ENCODE results near the gene CEMIP. TPM values are rescaled to one million over a fixed set of nuclear protein-coding genes. Genes with fewer than 3 reads are reported as not detected.

CEMIP gene
- total RNA-seq, 1 donor: 0.21 TPM

DNA sequence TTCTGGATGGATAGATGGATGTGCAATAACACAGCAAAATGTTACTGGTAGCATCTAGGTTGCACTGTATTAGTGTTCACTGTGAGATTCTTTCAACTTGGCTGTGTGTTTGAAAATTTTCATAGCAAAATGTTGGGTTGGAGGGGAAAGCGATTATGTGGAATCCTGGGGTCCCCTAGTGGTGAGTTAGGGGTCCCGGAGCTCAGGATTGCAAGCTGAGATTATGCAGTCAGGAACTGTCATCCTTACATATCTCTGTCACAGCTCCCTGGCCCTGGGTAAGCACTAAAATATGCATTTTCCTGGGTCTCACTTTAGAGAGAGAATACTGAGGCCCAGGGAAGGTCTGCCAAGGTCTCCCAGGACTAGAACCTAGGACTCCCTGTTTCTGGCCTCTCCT, 77.2 kb downstream of the CEMIP start:
- H3K4me1 ChIP-seq (ENCODE audit: insufficient read depth, low read length): no peaks in the 10 kb centered on the region
- H3K27me3 ChIP-seq (ENCODE audit: insufficient read depth, low read length): no peaks in the 10 kb centered on the region
- no peaks in the 10 kb centered on the region for H3K9me3 ChIP-seq (ENCODE audit: low read depth, low read length)
- no peak overlapping the region for H3K4me3 ChIP-seq (ENCODE audit: low read length)

DNA sequence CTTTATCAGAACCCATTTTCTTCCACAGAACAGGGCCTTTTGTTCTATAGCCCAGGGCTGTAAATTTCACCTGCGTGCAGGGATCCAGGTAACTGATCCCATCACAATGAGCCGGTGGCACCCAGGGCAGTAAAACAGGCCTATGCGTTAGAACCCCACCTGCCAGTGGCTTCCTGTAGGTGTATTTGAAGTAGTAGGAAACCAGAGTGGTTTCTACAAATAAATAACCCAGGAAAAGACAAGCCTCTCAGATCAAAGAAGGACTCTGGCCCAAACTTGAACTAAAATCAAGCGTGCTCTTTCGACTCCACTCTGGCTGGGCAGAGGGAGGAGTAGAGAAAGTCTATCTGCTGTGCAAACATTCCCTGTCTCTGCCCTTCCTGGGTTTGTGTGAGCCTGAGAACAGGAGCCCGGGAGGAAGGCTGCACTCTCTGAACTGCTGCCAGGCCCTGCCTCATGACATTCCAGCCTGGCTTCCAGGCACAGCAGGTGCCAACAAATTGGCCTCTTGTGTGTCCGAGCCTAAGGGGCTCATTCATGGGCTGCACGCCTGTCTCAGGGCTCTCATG, 77.7 kb downstream of the CEMIP start:
- Histone ChIP-seq H3K27me3 (ENCODE audit: insufficient read depth, low read length) (no peaks in the 10 kb centered on the region), H3K9me3 (ENCODE audit: low read depth, low read length) (no peaks in the 10 kb centered on the region), H3K4me1 (ENCODE audit: insufficient read depth, low read length) (no peaks in the 10 kb centered on the region), H3K4me3 (ENCODE audit: low read length) (no peak overlapping the region)

DNA sequence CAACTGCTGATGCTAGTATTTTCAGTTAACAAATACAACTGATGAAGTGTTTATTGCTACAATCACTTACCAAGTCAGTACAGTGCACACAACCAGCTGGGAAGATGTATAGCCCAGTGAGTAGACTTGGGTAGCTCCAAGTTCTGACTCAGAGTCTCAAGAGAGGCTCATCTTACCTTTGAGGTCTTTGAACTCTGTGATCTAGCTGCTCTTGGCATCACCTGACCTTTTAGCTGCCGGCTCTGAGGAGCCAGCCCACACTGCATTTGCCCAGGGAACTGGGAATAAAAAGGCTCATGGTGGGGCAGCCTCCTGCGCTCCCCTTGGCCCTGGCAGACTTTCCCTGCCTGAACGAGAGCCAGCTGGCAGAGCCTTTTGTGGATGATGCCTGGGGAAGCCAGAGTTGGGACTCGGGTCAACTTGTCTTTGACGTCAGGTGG, 82.6 kb downstream of the CEMIP start:
- no peak overlapping the region for H3K4me3 ChIP-seq (ENCODE audit: low read length)
- H3K4me1 ChIP-seq (ENCODE audit: insufficient read depth, low read length): no peaks in the 10 kb centered on the region
- no peaks in the 10 kb centered on the region for H3K9me3 ChIP-seq (ENCODE audit: low read depth, low read length)
- H3K27me3 ChIP-seq (ENCODE audit: insufficient read depth, low read length): no peaks in the 10 kb centered on the region

DNA sequence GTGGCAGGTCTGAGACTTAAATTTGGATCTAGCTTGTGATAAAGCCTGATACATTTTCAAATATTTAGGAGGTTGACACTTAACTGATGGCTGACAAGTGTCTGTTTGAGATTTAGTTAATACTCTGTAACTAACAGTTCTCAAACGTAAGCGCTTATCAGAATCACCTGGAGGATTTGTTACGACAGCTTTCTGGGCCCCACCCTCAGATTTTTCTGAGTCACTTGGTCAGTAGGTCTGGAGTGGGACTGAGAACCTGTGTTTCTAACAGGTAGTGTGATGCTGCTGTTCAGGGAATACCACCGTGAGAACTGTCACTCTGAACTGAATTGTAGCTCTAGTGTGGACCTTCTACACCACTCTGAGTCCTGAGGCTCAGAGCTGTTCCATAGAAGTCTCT, 85.5 kb downstream of the CEMIP start:
- no peaks in the 10 kb centered on the region for H3K9me3 ChIP-seq (ENCODE audit: low read depth, low read length)
- no peak overlapping the region for H3K4me3 ChIP-seq (ENCODE audit: low read length)
- H3K27me3 ChIP-seq (ENCODE audit: insufficient read depth, low read length): no peaks in the 10 kb centered on the region
- no peaks in the 10 kb centered on the region for H3K4me1 ChIP-seq (ENCODE audit: insufficient read depth, low read length)

DNA sequence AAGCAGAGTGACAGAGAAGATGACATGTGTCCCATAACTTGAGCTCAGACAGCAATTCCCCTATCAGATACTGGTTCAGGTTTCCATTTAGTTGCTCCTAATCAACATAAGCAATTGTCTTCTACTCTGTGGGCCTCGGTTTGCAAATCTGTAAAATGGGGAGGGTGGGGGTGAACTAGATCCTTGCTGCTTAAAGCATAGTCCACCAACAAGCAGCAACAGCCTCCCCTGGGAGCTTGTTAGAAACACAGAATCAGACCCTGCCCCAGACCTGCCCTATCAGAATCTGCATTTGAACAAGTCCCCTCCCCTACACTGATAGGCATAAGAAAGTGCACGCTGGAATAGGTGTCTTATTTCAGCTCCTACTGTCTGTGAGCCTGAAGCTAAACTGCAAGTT, 87.8 kb downstream of the CEMIP start:
- no peaks in the 10 kb centered on the region for H3K27me3 ChIP-seq (ENCODE audit: insufficient read depth, low read length)
- H3K9me3 ChIP-seq (ENCODE audit: low read depth, low read length): no peaks in the 10 kb centered on the region
- H3K4me3 ChIP-seq (ENCODE audit: low read length): no peak overlapping the region
- H3K4me1 ChIP-seq (ENCODE audit: insufficient read depth, low read length): no peaks in the 10 kb centered on the region

DNA sequence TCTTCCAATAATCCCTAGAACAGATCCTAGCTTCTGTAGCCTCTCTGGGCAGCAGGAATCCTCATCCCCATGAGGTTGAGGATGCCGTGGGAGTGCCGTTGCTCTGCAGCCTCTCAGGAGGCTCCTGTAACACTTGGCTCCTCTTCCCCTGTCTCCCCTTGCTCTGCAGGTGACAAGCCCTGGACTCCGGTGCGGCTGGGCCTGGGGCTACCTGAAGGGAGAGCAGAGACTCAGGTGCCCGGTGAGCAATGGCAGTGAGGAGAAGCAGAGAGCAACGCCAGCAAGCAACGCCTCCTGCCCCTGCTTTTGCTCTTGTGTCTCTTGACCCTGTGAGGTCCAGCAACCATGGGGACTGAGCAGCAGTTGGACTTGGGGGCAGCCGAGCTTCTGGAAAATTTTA, 91.2 kb downstream of the CEMIP start:
- Histone ChIP-seq H3K27me3 (ENCODE audit: insufficient read depth, low read length) (no peaks in the 10 kb centered on the region), H3K9me3 (ENCODE audit: low read depth, low read length) (no peaks in the 10 kb centered on the region), H3K4me1 (ENCODE audit: insufficient read depth, low read length) (no peaks in the 10 kb centered on the region), H3K4me3 (ENCODE audit: low read length) (no peak overlapping the region)

DNA sequence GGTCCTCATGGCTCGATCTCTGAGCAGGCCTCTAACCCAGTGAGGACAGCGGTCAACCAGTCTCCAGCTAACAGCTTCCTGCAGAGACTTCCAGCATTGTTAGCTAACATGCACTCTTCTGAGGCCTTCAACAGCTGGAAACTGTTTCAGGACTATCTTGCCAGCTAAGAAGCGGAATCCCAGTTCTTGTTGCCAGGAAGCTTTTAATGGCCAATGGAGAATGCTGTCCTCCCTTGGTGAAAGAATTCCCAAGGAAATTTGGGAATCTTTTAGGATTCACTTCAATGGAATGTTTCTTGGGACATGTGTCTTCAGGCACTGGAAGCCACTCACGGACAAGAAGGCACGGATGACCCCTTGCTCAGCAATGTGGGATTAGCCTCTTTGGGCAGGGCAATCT, 91.7 kb downstream of the CEMIP start:
- Histone ChIP-seq H3K4me1 (ENCODE audit: insufficient read depth, low read length) (no peaks in the 10 kb centered on the region), H3K4me3 (ENCODE audit: low read length) (no peak overlapping the region), H3K27me3 (ENCODE audit: insufficient read depth, low read length) (no peaks in the 10 kb centered on the region), H3K9me3 (ENCODE audit: low read depth, low read length) (no peaks in the 10 kb centered on the region)

DNA sequence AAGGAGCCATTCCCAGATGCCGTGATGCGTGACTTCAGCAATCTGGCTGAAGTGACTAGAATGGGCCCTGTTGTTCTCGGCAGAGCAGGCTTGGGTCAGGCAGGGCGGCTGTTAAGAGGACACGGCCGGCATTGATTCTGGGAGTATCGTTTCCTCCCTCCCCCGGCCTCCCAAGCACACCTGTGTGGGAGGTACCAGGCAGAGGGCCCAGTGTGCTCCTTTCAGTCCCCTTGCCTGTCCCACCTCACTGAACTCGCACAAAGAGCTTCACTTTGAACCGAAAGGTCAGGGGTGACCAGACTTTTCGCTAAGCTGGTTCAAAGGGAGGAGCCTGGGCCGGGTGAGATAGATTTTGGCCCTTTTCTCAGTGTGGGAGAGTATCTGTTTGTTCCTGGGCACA, 92.7 kb downstream of the CEMIP start:
- no peaks in the 10 kb centered on the region for H3K27me3 ChIP-seq (ENCODE audit: insufficient read depth, low read length)
- no peaks in the 10 kb centered on the region for H3K9me3 ChIP-seq (ENCODE audit: low read depth, low read length)
- H3K4me1 ChIP-seq (ENCODE audit: insufficient read depth, low read length): no peaks in the 10 kb centered on the region
- H3K4me3 ChIP-seq (ENCODE audit: low read length): no peak overlapping the region

DNA sequence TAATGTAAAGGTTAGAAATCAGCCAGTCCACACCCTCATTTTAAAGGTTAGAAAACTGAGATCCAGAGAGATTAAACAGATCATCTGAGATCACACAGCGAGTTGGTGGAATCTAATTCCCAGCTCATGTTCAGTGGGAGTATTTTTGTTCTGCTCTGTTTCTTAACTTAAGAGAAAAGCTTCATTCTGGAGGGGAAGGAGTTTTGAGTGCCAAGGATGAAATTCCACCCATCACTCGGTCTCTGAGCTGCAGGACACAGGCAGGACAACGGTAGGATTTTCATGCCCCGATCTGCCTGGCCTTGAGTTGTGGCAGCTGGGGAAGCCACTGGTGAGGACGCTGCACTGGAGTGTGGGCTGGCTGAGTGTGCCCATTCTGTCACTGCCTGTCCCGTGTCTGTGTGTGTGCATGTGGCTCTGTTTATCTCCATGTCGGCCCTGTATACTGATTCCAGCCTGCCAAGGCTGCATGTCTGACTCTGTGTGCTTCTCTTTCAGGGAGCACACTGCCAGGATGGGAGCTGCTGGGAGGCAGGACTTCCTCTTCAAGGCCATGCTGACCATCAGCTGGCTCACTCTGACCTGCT, 94.3 kb downstream of the CEMIP start:
- Histone ChIP-seq H3K4me1 (ENCODE audit: insufficient read depth, low read length) (no peaks in the 10 kb centered on the region), H3K9me3 (ENCODE audit: low read depth, low read length) (no peaks in the 10 kb centered on the region), H3K27me3 (ENCODE audit: insufficient read depth, low read length) (no peaks in the 10 kb centered on the region), H3K4me3 (ENCODE audit: low read length) (no peak overlapping the region)

DNA sequence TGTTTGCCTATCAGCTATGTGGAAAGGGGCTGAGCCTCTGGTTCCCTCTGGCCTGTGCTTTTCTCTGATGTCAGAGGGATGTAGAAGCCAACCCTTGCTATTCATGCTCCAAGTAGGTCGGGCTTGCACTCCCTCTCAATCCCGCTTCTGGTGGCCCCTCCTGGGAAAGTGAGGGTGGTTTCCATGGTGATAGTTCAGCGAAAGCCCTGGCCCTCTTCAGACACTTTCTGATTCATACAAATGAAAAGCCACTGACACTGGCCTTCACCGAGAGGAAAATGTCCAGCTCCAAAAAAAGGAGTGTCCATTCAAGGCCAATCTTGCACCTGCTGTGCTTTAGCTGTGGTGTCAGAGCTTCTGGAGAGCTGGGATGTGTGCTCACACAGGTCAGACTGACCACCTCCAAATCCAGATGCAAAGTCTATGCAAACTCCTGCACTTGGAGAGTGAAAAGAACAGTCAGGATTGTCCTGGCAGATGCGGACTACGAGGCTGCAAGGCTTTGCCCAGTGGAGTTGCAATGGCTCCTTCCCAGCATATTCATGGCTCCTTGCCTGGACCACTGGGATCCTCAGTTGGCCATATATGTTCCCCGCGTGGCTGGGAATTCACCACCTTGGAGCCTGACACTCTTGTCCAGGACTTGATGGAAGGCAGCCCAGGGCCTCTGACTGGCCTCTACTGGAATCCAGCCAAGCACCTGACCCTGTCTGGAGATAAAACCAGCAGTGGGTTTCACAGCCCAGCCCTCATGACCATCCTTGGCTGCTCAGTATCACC, 96.6 kb downstream of the CEMIP start:
- Histone ChIP-seq H3K9me3 (ENCODE audit: low read depth, low read length) (no peaks in the 10 kb centered on the region), H3K27me3 (ENCODE audit: insufficient read depth, low read length) (no peaks in the 10 kb centered on the region), H3K4me1 (ENCODE audit: insufficient read depth, low read length) (no peaks in the 10 kb centered on the region), H3K4me3 (ENCODE audit: low read length) (no peak overlapping the region)

DNA sequence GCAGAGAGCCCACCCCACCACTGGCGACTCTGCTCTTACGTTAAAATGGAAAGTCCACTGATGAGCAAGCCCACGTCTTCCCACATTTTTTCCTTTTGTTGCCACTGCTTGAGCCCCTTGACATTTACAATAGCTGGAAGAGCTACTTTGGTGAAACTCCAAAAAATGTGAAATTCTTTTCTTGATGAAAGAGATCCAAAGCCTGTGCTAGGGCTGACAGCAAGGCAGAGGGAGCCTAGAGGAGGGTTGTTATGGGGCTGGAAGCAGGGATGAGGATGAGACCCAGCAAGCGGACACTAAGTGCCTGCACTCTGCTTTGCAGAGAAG, 97.1 kb downstream of the CEMIP start:
- H3K9me3 ChIP-seq (ENCODE audit: low read depth, low read length): no peaks in the 10 kb centered on the region
- no peaks in the 10 kb centered on the region for H3K27me3 ChIP-seq (ENCODE audit: insufficient read depth, low read length)
- H3K4me1 ChIP-seq (ENCODE audit: insufficient read depth, low read length): no peaks in the 10 kb centered on the region
- no peak overlapping the region for H3K4me3 ChIP-seq (ENCODE audit: low read length)

DNA sequence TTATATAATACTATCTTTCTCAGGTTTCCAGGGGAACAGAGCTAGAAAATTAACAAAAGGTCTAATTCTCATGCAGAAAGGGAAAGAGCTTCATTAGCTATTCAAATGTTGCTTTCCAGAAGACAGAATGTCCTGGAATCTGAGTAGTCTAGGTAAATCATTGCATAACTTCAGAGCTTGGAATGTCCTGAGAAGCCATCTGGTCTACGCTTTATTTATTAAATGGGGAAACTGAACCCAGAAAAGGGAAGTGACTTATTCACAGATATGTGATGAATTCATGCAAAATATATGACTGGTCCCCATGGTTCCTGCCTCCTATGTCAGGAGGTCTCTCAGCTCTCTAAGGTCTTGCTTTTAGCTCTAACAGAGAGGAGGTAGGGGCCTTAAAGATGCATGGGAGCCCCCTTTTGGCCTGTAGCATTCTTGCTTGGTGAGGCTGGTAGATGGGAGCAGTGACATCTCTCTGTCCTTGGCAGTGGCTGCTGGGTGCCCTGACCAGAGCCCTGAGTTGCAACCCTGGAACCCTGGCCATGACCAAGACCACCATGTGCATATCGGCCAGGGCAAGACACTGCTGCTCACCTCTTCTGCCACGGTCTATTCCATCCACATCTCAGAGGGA, 99.2 kb downstream of the CEMIP start:
- H3K9me3 ChIP-seq (ENCODE audit: low read depth, low read length): no peaks in the 10 kb centered on the region

DNA sequence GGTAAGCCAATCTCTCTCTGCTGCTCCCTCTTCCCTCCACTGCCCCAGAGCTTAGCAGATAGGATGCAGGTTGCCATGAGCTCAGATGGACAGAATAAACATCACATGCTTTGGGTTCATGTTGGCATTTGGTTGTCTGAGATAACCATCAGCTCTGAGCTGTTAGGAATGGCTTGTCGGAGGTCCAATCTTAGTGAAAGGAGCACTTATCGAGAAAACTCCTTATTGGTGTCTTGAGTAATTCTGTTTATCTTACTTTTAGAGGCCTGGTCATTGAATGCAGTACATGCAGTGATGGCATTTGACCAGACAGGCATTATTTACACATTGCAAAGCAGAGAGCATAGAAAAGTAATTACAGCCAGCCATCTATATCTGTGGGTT, 99.7 kb downstream of the CEMIP start:
- Histone ChIP-seq H3K4me3 (ENCODE audit: low read length) (no peak overlapping the region), H3K9me3 (ENCODE audit: low read depth, low read length) (no peaks in the 10 kb centered on the region), H3K27me3 (ENCODE audit: insufficient read depth, low read length) (no peaks in the 10 kb centered on the region), H3K4me1 (ENCODE audit: insufficient read depth, low read length) (no peaks in the 10 kb centered on the region)

More for the DNA sequence above, 99.2 kb downstream of the CEMIP start:
- Histone ChIP-seq H3K4me3 (ENCODE audit: low read length) (no peak overlapping the region), H3K27me3 (ENCODE audit: insufficient read depth, low read length) (no peaks in the 10 kb centered on the region), H3K4me1 (ENCODE audit: insufficient read depth, low read length) (no peaks in the 10 kb centered on the region)

DNA sequence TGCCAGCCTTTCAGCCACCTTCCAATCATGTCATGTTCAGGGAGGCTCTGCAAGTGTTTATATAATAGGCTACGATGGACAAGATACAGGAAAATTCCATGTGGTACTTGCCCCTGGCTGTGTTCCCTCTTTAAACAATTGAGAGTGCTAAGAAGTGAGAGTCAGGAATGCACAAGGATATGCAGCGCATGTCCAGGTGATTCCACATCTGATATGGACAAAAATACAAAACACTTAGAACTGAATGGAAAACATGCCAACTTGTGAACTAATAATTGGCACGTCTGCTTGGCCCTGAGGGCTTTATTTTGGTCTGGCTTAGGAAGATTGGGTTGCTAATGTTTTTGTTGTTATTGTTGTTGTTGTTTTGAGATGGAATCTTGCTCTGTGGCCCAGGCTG, 100.9 kb downstream of the CEMIP start:
- no peaks in the 10 kb centered on the region for H3K27me3 ChIP-seq (ENCODE audit: insufficient read depth, low read length)
- no peaks in the 10 kb centered on the region for H3K4me1 ChIP-seq (ENCODE audit: insufficient read depth, low read length)
- no peak overlapping the region for H3K4me3 ChIP-seq (ENCODE audit: low read length)
- no peaks in the 10 kb centered on the region for H3K9me3 ChIP-seq (ENCODE audit: low read depth, low read length)

DNA sequence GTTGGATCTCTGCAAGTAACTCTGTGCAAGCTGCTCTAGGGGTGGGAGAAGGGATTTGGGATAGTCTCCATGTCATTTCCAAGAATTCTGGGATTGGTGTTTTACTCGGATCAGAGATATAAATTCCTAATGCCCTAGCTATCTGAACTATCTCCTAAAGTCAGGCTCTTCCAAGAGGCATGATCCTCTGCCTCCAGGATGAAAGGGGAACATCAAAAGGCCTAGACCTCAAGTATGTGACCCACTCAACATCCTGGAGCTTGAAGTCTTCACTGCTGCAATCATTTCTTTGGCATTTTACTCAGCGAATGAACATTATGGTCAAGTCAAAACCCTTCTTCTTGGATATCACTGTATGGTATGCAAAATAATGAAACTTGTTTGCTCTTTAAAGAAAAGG, 104.5 kb downstream of the CEMIP start:
- H3K27me3 ChIP-seq (ENCODE audit: insufficient read depth, low read length): no peaks in the 10 kb centered on the region
- H3K9me3 ChIP-seq (ENCODE audit: low read depth, low read length): no peaks in the 10 kb centered on the region
- no peaks in the 10 kb centered on the region for H3K4me1 ChIP-seq (ENCODE audit: insufficient read depth, low read length)
- H3K4me3 ChIP-seq (ENCODE audit: low read length): no peak overlapping the region
